Epithelial cell of prostate (primary cell): Measurements from ENCODE around the gene PDE10A.
"Not testable (repeated sequence)": the region's sequence is repeated elsewhere in the genome, so short reads cannot be mapped to it uniquely, and the experiment has no call there.

Source experiments
- DNase-seq: peaks from one replicate; pipeline ENCODE4 v3.0.0-alpha.2; 2011; ENCODE audit warnings: low read depth, low spot score
- H3K27ac ChIP-seq: fragments of 450-650 bp; 2 replicates; pipeline ENCODE4 v1.5.1; 2017; ENCODE audit warnings: mild to moderate bottlenecking

PDE10A gene

GRCh38 chr6:165634101-165634880, 28.8 kb downstream of the PDE10A start:
- no peak overlapping the region for H3K27ac ChIP-seq
- no peak for DNase-seq

DNA sequence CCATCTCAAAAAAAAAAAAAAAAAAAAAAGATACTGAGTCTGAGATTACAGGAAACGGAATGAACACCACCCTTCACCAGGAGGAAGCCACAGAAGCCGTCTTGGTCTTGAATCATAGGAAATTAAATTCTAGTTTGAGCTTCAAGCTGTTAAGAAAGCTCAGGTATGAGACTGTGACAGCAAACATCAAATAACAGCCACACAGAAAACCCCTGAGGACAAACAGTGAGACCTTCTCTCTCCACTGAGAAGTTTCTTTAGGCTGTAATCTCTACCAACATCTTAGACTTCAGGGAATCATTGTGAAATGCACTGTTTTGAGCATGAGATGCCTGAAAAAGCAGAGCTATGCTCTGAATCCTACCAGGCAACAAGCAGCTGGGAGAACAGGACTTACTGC, 30.8 kb downstream of the PDE10A start:
- H3K27ac ChIP-seq, result no peak overlapping the region
- no peak for DNase-seq

GRCh38 chr6:165630544-165630953, 32.5 kb downstream of the PDE10A start:
- H3K27ac ChIP-seq, result no peak overlapping the region
- DNase-seq, result no peak

DNA sequence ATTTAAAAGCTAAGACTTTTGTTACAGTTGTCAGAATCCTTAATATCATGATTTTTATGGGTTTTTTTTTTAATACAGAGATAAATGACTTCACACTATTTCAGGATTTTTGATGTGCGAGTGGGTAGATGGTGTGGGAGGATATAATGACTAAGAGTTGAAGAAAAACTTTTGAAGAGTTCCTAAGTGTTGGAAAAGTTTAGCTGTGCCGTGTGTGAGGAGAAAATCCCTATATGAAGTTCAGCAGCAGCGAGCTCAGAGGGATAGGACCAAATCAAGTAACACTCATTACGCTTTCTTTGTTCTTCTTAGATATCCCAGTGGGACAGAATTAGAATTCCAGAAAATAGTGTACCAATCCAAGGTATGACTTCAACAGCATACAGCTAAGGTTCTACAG, 34.1 kb downstream of the PDE10A start:
- no peak overlapping the region for H3K27ac ChIP-seq
- no peak for DNase-seq

- DNase-seq, result no peak
- H3K27ac ChIP-seq, result no peak overlapping the region
Measured at GRCh38 chr6:165627366-165627765, 35.7 kb downstream of the PDE10A start.

DNA sequence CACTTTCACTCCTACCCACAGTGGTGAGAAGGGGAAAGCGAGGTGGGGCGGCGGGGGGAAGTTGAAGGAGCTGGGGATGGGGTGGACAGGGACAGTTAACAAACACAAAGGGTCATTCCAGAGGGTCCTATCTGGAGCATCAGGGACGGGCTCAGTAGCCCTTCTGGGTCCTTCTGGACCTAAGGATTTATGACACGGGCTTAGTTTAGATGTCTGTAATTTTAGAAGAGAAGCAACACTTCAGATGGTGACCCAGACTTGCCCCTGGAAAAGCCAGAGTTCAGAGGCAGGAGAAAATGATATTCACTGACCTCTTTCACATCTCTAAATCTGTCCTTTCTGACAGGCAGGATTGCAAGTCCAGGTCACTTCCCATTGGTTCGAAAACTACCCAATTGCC, 36.3 kb downstream of the PDE10A start:
- H3K27ac ChIP-seq, result no peak overlapping the region
- no peak for DNase-seq

DNA sequence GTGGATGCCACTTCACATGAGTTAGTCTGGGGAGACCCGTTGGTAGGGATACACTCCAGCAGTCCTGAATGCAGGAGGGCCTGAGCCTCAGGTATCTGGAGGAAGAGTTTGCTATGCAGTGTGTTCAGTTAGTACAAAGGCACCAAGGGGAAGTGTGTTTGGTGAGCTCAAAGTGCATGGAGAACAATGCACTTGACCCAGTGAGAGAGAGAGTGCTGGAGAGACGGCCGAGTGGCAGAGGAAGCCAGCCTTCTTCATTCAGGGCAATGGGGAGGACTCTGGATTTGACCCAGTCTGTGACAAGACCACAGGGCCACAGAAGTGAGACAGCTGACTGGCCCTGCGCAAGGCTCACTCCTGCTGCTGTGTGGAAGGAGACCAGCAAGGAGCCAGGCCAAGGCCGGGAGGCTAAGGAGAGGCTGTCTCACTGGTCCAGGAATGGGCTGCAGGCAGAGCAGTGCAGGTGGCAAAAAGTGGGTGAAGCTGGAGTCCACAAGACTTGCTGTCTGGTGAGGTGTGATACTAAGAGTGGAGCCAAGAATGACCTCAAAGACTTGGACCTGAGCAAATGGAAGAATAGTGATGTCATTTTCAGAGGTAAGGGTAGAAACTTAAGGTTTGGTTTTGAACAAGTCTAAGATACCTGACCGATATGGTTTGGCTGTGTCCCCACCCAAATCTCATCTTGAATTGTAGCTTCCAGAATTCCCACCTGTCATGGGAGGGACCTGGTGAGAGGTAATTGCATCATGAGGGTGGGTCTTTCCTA, 38.0 kb downstream of the PDE10A start:
- no peak overlapping the region for H3K27ac ChIP-seq
- DNase-seq, result no peak

DNA sequence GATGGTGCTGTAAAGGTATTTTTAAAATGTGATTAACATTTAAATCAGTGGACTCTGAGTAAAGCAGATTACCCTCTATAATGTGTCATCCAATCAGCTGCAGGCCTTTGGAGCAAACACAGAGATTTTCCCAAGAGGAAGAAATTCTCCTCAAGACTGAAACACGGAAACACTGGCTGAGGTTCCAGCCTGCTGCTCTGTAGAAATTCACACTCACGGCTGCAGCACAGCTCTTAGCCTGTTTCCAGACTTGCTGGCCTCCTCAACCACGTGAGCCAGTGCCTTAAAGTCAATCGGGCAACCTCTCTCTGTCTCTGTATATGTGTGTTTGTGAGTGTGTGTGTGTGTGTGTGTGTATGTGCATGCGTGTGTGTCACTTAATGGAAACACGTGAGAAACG, 41.1 kb downstream of the PDE10A start:
- no peak overlapping the region for H3K27ac ChIP-seq
- no peak for DNase-seq

DNA sequence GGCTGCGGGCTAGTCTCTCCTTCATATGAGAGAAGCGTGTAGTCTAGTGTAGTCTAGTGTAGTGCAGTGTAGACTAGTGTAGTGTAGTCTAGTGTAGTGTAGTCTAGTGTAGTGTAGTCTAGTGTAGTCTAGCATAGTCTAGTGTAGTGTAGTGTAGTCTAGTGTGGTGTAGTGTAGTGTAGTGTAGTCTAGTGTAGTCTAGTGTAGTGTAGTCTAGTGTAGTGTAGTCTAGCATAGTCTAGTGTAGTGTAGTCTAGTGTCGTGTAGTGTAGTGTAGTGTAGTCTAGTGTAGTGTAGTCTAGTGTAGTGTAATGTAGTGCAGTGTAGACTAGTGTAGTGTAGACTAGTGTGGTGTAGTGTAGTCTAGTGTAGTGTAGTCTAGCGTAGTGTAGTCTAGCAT, 44.1 kb downstream of the PDE10A start:
- not testable (repeated sequence) for DNase-seq

DNA sequence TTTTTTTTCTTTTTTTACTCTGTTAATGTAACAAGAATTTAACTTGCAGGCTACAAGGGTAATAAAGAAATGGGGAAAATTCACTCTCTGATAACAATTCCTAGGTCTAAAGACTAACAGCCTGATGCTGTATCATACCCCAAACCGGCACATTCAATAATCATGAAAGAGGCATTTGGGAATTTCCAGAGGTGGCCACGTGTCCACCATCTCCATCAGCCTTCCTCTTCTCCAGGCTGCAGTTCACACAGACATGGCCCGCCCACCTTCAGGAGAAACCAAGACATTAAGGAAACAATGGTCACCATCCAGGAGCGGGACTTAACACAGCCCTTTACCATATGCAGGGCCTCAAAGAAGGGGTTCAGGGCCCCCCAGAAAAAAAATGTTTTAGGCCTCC, 44.8 kb downstream of the PDE10A start:
- no peak for DNase-seq
- no peak overlapping the region for H3K27ac ChIP-seq

More for the DNA sequence above, 44.1 kb downstream of the PDE10A start:
- not testable (repeated sequence) for H3K27ac ChIP-seq

DNA sequence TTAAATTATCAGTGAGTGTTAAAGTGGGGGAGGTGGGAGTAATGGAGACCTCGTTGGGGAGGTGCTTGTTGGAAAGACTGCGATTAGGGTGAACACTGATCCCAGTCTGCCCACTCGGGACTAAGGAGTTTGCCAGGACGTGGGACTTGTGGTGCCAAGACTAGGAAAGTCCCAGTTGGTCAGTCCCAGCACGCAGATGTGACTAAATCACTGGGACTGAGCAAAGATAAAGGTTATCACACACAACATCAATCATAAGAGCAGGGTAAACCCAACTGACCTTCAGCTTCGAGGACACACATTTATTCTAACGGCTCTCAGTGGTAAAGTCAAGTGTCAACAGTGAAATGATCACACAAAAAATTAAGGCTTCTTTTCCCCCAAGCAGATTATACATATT, 45.5 kb downstream of the PDE10A start:
- no peak for DNase-seq

GRCh38 chr6:165616116-165616515, 46.9 kb downstream of the PDE10A start:
- DNase-seq, result no peak
- no peak overlapping the region for H3K27ac ChIP-seq

More for the DNA sequence above, 45.5 kb downstream of the PDE10A start:
- H3K27ac ChIP-seq, result no peak overlapping the region

- no peak for DNase-seq
- H3K27ac ChIP-seq, result no peak overlapping the region
Measured at GRCh38 chr6:165615636-165616035, 47.4 kb downstream of the PDE10A start.

- DNase-seq, result no peak
- H3K27ac ChIP-seq, result no peak overlapping the region
Measured at GRCh38 chr6:165611294-165611693, 51.7 kb downstream of the PDE10A start.

- H3K27ac ChIP-seq, DNase-seq: not testable (repeated sequence)
Measured at GRCh38 chr6:165608577-165608976, 54.5 kb downstream of the PDE10A start.

- no peak overlapping the region for H3K27ac ChIP-seq
- no peak for DNase-seq
Measured at GRCh38 chr6:165606740-165607008, 56.4 kb downstream of the PDE10A start.

GRCh38 chr6:165605901-165606739, 56.9 kb downstream of the PDE10A start:
- DNase-seq, result no peak
- no peak overlapping the region for H3K27ac ChIP-seq

- H3K27ac ChIP-seq, result no peak overlapping the region
- no peak for DNase-seq
Measured at GRCh38 chr6:165605182-165605875, 57.7 kb downstream of the PDE10A start.

GRCh38 chr6:165602291-165602690, 60.8 kb downstream of the PDE10A start:
- no peak overlapping the region for H3K27ac ChIP-seq
- DNase-seq, result no peak

- DNase-seq, result no peak
- H3K27ac ChIP-seq, result no peak overlapping the region
Measured at GRCh38 chr6:165600606-165601005, 62.4 kb downstream of the PDE10A start.
